GM20000 (cell line): ENCODE data around the gene PDE7B.

Experiments
- DNase-seq: peaks from one replicate; pipeline ENCODE4 v3.0.0; 2012; ENCODE audit warnings: low spot score
- TF ChIP-seq, protein P1 (sequence below): IDR thresholded peaks from 2 replicates; pipeline ENCODE4 v1.5.1; 2012; ENCODE audit warnings: mild to moderate bottlenecking, control low read depth; ENCODE audit errors: extremely low read depth, missing control alignments

PDE7B gene

DNA sequence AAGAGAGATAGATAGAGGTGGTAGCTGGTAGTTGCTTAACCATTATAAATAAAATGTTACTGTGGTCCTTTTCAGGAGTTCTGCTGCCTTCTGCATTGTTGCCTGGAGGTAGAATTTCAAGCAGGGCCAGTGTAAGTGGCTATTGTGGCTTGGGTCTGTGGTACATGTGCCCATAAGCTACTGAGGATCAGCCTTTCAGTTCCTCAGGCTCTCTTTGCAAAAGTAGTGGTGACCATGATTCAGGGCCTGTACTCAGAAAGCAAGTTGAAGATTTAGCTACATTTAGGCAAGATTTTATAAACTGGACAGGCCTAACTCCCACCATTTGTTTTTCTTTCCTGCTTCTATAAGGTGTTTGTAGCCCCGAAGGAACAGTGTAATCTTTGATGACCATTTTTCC lies 199.0 kb downstream of the PDE7B start:
- no peak for DNase-seq
- TF ChIP-seq, protein P1, sequence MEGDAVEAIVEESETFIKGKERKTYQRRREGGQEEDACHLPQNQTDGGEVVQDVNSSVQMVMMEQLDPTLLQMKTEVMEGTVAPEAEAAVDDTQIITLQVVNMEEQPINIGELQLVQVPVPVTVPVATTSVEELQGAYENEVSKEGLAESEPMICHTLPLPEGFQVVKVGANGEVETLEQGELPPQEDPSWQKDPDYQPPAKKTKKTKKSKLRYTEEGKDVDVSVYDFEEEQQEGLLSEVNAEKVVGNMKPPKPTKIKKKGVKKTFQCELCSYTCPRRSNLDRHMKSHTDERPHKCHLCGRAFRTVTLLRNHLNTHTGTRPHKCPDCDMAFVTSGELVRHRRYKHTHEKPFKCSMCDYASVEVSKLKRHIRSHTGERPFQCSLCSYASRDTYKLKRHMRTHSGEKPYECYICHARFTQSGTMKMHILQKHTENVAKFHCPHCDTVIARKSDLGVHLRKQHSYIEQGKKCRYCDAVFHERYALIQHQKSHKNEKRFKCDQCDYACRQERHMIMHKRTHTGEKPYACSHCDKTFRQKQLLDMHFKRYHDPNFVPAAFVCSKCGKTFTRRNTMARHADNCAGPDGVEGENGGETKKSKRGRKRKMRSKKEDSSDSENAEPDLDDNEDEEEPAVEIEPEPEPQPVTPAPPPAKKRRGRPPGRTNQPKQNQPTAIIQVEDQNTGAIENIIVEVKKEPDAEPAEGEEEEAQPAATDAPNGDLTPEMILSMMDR: no peak

DNA sequence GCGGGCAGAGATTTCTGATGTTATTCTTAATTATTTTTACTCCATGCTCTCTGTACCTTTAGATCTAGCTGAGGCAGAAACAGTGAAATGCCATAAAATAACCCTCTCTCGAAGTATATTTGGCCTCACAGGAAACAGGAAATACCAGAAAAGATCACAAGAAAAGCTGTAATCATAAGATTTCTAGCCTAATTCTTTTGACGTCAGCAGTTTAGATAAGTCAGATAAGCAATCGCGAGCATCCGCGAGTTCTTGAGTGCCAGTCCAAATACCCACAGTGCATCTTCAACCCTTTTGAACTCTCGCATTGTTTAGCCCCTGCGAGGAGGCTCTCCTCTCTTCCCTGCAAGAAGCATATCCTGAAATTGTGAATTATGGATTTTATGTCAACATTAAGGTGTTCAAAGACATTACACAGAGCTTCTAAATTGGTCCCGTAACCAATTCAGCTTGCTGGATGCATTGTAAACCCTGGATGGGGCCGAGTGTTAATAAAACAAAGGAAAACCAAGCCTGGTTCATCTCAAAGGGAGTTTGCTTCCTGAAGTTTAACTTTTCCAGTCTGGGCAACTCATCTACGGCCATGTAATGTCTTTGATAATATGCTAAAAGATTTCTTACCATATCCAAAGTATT lies 199.8 kb downstream of the PDE7B start:
- DNase-seq: no peak
- TF ChIP-seq, protein P1: no peak

DNA sequence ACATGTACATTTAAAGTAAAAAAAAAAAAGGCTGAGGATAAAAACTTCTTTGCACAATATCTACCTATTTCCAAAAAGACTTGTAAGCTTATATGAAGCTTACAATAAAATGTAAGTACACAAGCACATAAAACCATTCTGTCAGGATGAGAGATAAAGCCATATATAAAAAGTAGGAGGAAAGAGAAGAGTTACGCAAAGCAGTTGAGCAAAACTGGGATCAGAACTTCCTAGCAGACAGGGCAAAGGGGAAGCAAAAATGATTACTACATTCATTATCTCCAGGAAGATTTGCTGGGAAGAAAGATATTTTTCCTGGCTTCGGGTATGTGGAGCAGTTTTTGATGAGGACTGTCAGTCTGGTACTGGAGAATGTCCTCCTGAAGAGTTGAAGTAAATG lies 200.5 kb downstream of the PDE7B start:
- DNase-seq: no peak
- TF ChIP-seq, protein P1: no peak

DNA sequence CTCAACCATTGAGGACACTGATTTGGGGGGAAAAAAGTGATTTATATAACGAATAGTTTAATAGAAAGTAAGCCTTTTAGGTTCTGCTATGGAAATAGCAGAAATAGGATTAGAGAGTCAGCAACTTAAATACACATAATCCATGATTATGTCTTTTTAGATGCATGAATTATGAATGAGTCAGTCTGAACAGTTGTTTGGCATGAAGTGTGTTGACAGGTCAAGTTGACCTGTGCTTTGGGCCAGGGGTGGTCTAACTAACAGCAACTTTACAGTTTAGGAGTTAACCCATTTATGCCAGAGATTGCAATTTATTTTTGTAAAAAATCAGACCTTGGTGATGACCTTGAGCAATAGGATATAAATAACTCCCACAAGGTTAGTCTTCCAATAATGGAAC lies 207.4 kb downstream of the PDE7B start:
- no peak for DNase-seq

DNA sequence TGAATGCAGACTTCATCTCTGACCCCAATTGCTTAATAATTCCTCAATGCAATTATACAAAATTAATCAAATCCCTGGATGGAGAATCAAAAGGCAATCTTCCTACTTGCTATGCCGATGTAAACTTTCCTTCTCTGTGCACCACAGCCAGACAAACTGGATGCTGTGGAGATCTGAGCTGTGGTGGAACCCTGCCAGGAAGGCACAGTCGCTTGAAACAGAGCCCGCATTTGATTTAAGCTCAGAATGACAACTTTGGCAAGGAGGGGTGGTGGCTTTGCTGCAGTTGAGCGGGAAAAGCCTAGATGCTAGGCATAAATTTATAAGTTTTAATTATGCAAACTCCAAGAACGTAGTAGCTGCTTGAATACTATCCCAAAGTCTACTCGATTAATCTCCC lies 207.8 kb downstream of the PDE7B start:
- TF ChIP-seq, protein P1: no peak
- DNase-seq: no peak

More for the DNA sequence above, 207.4 kb downstream of the PDE7B start:
- TF ChIP-seq, protein P1: no peak

DNA sequence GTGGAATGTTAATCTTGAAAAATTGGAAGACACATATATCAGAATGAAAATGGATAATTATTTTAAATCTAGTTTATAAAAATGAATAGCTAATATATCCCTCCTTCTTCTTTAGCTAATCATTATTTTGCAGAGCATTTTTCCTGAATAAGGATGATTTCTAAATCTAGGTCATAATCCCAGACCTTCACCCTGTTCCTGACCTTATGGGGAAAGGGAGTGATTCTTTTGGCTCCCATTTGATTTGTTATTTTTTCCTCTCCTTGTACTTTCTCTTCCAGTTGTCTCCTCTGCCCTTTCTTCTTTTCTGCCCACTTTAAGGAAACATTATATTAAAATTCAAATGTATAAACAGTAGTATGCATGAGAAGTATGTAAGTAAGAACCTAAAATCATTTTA lies 208.6 kb downstream of the PDE7B start:
- DNase-seq: no peak
- TF ChIP-seq, protein P1: no peak

DNA sequence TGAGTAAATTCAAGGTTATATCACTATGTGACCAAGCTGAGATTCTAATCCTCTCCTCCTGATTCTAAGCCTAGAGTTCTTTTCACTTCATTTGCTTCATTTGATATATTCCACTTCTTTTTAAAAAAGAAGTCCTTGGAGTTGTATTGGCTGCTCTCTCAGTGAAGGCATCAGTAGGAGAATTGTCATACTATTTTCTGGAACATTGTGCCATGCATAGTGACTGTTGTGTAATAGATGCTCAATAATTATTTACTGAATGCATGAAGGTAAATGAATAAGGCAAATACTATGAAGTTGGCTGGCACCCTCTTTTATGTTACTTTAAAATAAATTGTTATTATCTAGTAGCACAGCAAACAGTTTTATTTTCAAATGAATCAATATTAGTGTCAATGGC lies 209.3 kb downstream of the PDE7B start:
- DNase-seq: no peak
- TF ChIP-seq, protein P1: no peak
